Mesodermal cell (in vitro differentiated cells): ENCODE results near the gene SLC6A9.

Source experiments
- H3K27ac ChIP-seq: 2 replicates; pipeline ENCODE4 v1.7.0; 2013; ENCODE audit warnings: mild to moderate bottlenecking, low read depth, low read length, moderate library complexity; ENCODE audit not compliant: severe bottlenecking
- H3K36me3 ChIP-seq: 2 replicates; pipeline ENCODE4 v1.7.1; 2013; ENCODE audit warnings: mild to moderate bottlenecking, low read length, moderate library complexity; ENCODE audit not compliant: control insufficient read depth, insufficient read depth
- H3K4me1 ChIP-seq: one replicate; pipeline ENCODE4 v1.7.1; 2013; ENCODE audit warnings: mild to moderate bottlenecking, low read length; ENCODE audit not compliant: insufficient read depth, control insufficient read depth, poor library complexity, severe bottlenecking
- H3K4me3 ChIP-seq: 2 replicates; pipeline ENCODE4 v1.7.0; 2013; ENCODE audit warnings: low read length, control low read depth, mild to moderate bottlenecking; ENCODE audit not compliant: insufficient read depth, poor library complexity, severe bottlenecking; ENCODE audit errors: extremely low read depth
- H3K9me3 ChIP-seq: 2 replicates; pipeline ENCODE4 v1.7.1; 2013; ENCODE audit warnings: mild to moderate bottlenecking, low read length, moderate library complexity; ENCODE audit not compliant: control insufficient read depth
- WGBS, 2 experiments: methylation state at CpG; one replicate each; pipeline ENCODE4 v1.1.5; 2013; ENCODE audit warnings: missing lambda C conversion rate in 2 of 2; ENCODE audit not compliant: insufficient coverage in 2 of 2; 5-methylcytosine and 5-hydroxymethylcytosine counted together

SLC6A9 gene

GRCh38 chr1:43992232-43992995 lies 38.8 kb downstream of the SLC6A9 start:
- Histone ChIP-seq H3K4me3 (peak overlapping the region; percentile 59), H3K36me3 (no peaks in the 10 kb centered on the region), H3K4me1 (peaks cover 12% of the 10 kb centered on the region), H3K9me3 (no peaks in the 10 kb centered on the region), H3K27ac (no peak overlapping the region)
- WGBS, 2 experiments: 55 to 61% methylated on average over 11 of the region's 11 CpGs

DNA sequence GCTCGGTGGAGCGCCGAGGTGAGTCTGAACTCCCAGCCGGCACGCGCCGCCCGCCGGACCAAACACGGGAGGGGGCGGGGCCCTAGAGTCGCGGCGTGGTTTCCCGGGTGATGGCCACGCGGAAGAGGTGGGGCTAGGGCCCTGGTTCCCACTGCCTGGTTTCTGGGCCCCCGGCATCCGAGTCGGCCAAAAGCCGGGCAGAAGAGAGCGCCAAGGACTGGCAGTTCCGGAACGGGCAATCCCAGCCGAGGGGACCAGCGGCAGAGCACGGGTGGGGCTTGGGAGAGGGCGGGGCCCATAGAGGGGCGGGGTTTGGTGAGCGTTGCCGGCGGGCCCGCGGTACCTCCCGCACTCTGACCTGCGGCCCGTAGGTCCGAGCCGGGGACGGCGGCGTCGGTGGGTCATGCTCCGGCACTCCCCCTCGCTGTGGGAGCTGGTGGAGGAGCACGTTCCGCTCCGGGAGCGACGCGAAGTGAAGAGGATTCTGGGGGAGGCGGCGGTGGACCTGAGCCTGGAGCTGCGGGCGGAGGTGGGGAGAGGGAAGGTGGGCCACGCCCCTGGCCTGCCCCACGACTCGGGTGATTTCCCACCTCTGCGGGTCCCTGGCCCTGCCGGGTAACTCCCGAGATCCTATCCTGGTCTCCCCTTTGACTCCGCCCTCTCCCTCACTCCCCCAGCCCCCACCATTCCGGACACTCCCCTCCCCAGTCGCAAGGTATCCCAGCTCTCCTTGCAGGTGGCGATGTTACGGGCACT lies 39.6 kb downstream of the SLC6A9 start, which contains the start of gene CCDC24:
CCDC24 (plus strand) TSS at position 124 of the 756 bp plus-strand sequence; CDS start at position 404, 280 bp downstream.
- peaks cover under 1% of the 10 kb centered on the region for H3K36me3 ChIP-seq
- H3K9me3 ChIP-seq: no peaks in the 10 kb centered on the region
- 1% methylated on average over 40 to 60 of the region's 66 CpGs for WGBS, 2 experiments
- H3K4me1 ChIP-seq: peaks cover 16% of the 10 kb centered on the region
- peak within 1 kb of the TSS; percentile 59 for H3K4me3 ChIP-seq
- peak within 1 kb of the TSS; percentile 45 for H3K27ac ChIP-seq

DNA sequence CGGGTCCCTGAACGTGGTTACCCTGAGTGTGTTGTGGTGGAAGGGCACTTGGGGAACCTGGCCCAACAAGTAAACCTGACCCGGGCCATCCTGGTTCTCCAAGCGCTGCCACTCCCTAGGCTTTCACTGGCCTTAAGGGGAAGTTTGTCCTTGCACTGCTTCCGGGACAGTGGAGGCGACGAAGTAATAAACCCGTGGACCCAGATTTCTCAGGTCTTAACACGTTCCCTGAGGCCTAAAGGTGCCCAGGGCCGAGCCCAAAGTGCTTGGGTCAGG lies 40.1 kb downstream of the SLC6A9 start:
- H3K4me3 ChIP-seq: peak overlapping the region; percentile 59
- no peaks in the 10 kb centered on the region for H3K9me3 ChIP-seq
- H3K27ac ChIP-seq: peak overlapping the region; percentile 45
- H3K36me3 ChIP-seq: peaks cover 6% of the 10 kb centered on the region
- 4 to 8% methylated on average over 8 to 10 of the region's 10 CpGs for WGBS, 2 experiments
- peaks cover 18% of the 10 kb centered on the region for H3K4me1 ChIP-seq

DNA sequence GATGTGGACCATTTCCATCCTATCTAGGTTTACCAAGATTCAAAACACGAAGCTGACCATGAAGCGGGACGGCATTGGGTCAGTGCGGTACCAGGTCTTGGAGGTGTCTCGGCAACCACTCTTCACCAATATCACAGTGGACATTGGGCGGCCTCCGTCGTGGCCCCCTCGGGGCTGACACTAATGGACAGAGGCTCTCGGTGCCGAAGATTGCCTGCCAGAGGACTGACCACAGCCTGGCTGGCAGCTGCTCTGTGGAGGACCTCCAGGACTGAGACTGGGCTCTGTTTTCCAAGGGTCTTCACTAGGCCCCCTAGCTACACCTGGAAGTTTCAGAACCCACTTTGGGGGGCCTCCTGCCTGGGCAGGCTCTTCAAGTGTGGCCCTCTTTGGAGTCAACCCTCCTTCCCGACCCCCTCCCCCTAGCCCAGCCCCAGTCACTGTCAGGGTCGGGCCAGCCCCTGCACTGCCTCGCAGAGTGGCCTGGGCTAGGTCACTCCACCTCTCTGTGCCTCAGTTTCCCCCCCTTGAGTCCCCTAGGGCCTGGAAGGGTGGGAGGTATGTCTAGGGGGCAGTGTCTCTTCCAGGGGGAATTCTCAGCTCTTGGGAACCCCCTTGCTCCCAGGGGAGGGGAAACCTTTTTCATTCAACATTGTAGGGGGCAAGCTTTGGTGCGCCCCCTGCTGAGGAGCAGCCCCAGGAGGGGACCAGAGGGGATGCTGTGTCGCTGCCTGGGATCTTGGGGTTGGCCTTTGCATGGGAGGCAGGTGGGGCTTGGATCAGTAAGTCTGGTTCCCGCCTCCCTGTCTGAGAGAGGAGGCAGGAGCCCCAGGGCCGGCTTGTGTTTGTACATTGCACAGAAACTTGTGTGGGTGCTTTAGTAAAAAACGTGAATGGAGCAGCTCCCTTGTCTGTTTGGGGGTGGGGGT lies 40.7 kb downstream of the SLC6A9 start:
- Histone ChIP-seq H3K27ac (peak overlapping the region; percentile 45), H3K4me1 (peaks cover 24% of the 10 kb centered on the region), H3K4me3 (peak overlapping the region; percentile 59), H3K9me3 (no peaks in the 10 kb centered on the region), H3K36me3 (peaks cover 12% of the 10 kb centered on the region)
- 81 to 86% methylated on average over 16 of the region's 19 CpGs for WGBS, 2 experiments

DNA sequence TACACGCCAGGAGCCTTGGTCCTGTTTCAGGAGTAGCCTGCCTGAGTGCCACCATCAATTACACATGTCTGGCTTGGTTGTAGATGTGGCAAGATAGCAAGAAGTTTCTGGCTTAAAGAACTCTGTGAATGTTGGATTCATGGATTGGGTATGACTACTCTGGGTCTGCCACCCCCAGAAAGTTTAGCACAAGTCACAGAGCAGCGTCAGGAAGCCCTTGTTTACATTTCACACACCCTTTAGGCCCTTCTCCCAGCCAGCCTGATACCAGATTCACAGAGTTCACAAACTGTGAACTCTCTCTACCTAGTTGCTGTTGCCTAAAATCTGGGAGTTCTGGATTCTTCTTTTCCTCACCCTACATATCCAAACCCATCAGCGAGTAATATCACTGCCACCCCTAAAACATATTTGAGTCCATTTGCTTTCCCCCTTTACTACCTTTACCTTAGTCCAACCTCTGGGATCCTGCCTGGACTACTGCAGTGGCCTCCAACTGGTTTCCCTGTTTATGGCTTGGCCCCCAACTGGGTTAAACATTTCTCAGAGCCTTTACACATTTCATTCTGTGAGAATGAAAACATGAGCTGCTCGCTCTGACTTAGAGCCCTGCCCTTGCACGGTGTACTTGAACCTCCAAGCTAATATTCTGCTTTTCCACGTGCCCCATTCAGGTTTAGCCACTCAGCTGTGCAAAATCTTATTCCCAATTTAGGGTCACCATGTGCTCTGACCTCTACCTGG lies 43.9 kb downstream of the SLC6A9 start:
- Histone ChIP-seq H3K27ac (peak overlapping the region; percentile 29), H3K4me1 (peaks cover 24% of the 10 kb centered on the region), H3K9me3 (no peaks in the 10 kb centered on the region), H3K4me3 (no peak overlapping the region), H3K36me3 (peaks cover 43% of the 10 kb centered on the region)
- WGBS, 2 experiments: 92 to 95% methylated on average over 4 to 6 of the region's 6 CpGs

DNA sequence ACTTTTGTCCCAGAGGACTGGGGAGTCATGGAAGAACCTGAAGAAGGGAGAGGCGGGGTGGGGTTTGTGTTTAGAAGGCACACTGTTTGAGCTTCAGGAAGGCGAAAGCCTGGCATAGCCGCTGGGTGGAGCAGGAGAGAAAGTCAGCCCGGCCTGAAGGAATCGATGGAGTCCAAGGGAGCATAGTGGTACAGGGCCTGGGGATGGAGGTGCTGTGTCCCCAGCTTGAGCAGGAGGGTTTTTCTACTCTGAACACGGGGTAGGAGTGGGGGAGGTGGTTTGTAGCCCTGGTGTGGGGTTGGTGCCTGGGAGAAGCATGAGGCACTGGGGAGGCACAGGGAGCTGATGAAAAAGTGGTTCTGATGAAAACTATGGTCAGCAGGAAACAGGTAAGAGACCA lies 44.5 kb downstream of the SLC6A9 start:
- Histone ChIP-seq H3K9me3 (no peaks in the 10 kb centered on the region), H3K4me1 (peaks cover 24% of the 10 kb centered on the region), H3K4me3 (no peak overlapping the region), H3K27ac (no peak overlapping the region), H3K36me3 (peaks cover 49% of the 10 kb centered on the region)
- WGBS, 2 experiments: 85 to 87% methylated on average over 5 to 6 of the region's 6 CpGs

DNA sequence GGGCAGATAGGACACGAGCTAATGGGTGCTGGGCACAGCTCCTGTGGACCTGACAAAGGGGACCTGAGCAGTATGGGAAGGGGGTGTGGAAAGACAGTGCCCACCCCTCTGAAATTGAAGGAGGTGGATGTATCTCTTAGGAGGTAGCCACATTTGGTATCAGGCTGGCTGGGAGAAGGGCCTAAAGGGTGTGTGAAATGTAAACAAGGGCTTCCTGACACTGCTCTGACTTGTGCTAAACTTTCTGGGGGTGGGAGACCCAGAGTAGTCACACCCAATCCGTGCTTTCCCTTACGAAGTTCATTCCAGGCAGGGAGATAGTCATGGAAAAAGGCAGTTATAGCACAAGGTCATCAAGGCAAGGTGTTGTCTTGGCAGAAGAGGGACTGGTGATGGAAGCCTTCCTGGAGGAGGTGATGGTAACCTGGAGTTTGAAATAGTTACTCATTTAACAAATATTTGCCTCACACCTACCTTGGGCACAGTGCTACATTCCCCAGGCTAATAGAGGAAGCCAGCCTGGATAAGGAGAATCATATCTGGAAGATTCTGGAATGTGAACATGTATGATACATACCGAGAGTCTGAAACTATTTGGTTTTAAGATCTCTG lies 45.2 kb downstream of the SLC6A9 start:
- Histone ChIP-seq H3K36me3 (peaks cover 55% of the 10 kb centered on the region), H3K4me3 (no peak overlapping the region), H3K27ac (no peak overlapping the region), H3K9me3 (no peaks in the 10 kb centered on the region), H3K4me1 (peaks cover 24% of the 10 kb centered on the region)
- 84 to 95% methylated on average over 4 of the region's 4 CpGs for WGBS, 2 experiments

- 97% methylated on average over 12 to 16 of the region's 16 CpGs for WGBS, 2 experiments
- Histone ChIP-seq H3K9me3 (no peaks in the 10 kb centered on the region), H3K27ac (no peak overlapping the region)
These were observed 46.4 kb downstream of the SLC6A9 start for GRCh38 chr1:43984855-43985254.

DNA sequence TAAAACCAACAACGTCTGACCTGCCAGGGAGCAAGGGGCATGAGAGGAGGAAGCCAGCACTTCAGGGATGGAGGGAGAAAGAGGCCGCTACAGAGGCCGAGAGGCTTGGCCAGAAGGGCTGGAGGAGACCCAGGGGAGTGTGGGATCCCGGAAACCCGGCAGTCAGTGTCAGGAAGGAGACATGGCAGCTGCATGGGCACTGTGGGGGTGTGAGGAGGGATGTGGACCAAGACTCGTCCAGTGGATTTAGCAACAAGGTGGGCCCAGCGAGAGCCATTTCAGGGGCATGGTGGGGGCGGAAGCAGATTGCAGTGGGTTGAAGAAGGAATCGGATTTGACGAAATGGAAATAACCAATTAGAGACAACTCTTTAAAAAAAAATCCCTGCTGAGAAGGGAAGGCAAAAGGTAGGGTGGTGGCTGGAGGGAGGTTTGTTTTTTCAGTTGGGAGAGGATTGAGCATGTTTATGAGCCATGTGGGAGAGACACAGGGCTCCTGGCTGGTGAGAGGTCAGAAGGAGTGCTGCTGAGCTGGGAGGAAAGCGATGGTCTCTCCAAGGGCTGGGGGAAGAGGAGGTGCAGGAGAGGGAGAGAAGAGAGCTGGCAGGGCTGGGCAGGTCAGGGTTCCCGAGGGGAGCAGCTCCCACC lies 47.9 kb downstream of the SLC6A9 start:
- Histone ChIP-seq H3K4me3 (no peak overlapping the region), H3K9me3 (no peaks in the 10 kb centered on the region), H3K27ac (no peak overlapping the region), H3K36me3 (peaks cover 59% of the 10 kb centered on the region), H3K4me1 (peaks cover 19% of the 10 kb centered on the region)
- WGBS, 2 experiments: 85 to 92% methylated on average over 8 to 9 of the region's 12 CpGs

More at GRCh38 chr1:43984855-43985254, 46.4 kb downstream of the SLC6A9 start:
- Histone ChIP-seq H3K36me3 (peaks cover 59% of the 10 kb centered on the region), H3K4me1 (peaks cover 19% of the 10 kb centered on the region), H3K4me3 (no peak overlapping the region)
